H1 (cell line): Measurements from ENCODE around the gene CEACAM8. TPM values are rescaled to one million over a fixed set of nuclear protein-coding genes. Genes with fewer than 3 reads are reported as not detected.

Source experiments
- CTCF ChIA-PET: fragments of 300-600 bp; sonication (Branson Sonifier 250); formaldehyde crosslinking; loops from one replicate; lab custom pipeline; 2021; ENCODE audit not compliant: partially characterized antibody; lab: Charles Lee
- POLR2A ChIA-PET: fragments of 300-600 bp; sonication (Branson Sonifier 250); formaldehyde crosslinking; loops from one replicate; lab custom pipeline; 2021; ENCODE audit warnings: inconsistent platforms; ENCODE audit not compliant: partially characterized antibody; lab: Charles Lee
- DNase-seq, 2 experiments: peaks; one replicate each; pipeline versions ENCODE4 v3.0.0 to v3.0.0-alpha.2; 2010 to 2022; ENCODE audit warnings: low spot score in 2 of 2, low read depth in 1 of 2, mixed read lengths in 1 of 2
- FAIRE-seq: peaks from 2 replicates; lab custom pipeline; 2011; peaks lifted over from hg19 to GRCh38; lab: Jason Lieb, UNC
- H2AFZ ChIP-seq: 2 replicates; pipeline ENCODE4 v1.8.1; 2012; ENCODE audit warnings: low read length, inconsistent platforms
- H2AK5ac ChIP-seq: 2 replicates; pipeline ENCODE4 v1.6.1; 2013; ENCODE audit warnings: low read depth, low read length
- H2BK120ac ChIP-seq: replicated peaks from 2 replicates; pipeline ENCODE3; 2013; ENCODE audit warnings: low read depth, low read length, inconsistent platforms
- H2BK12ac ChIP-seq: 2 replicates; pipeline ENCODE4 v1.6.1; 2013; ENCODE audit warnings: low read depth, low read length
- H2BK15ac ChIP-seq: 2 replicates; pipeline ENCODE4 v1.6.1; 2013; ENCODE audit warnings: low read length
- H2BK20ac ChIP-seq: 2 replicates; pipeline ENCODE4 v1.6.1; 2013; ENCODE audit warnings: low read length
- H2BK5ac ChIP-seq: 2 replicates; pipeline ENCODE4 v1.6.1; 2013; ENCODE audit warnings: low read depth, low read length
- H3K14ac ChIP-seq: 2 replicates; pipeline ENCODE4 v1.6.1; 2013; ENCODE audit warnings: inconsistent platforms; ENCODE audit not compliant: insufficient read length
- H3K18ac ChIP-seq: 2 replicates; pipeline ENCODE4 v1.6.1; 2013; ENCODE audit warnings: low read length; ENCODE audit errors: extremely low read depth
- H3K23ac ChIP-seq: 2 replicates; pipeline ENCODE4 v1.6.1; 2013; ENCODE audit warnings: inconsistent platforms; ENCODE audit not compliant: insufficient read length
- H3K23me2 ChIP-seq: 2 replicates; pipeline ENCODE4 v1.6.1; 2013; ENCODE audit warnings: low read depth, low read length
- H3K27ac ChIP-seq: 2 replicates; pipeline ENCODE4 v1.6.1; 2011; ENCODE audit warnings: low read depth, low read length, inconsistent platforms
- H3K27me3 ChIP-seq, 4 experiments: replicated peaks in 1 of 4; 1 replicate in 1 of 4; 2 replicates in 3 of 4; pipeline versions ENCODE4 v1.6.1 to v1.8.1; 2011 to 2013; ENCODE audit warnings: low read length in 3 of 4, mild to moderate bottlenecking in 3 of 4, inconsistent platforms in 2 of 4, mixed read lengths in 2 of 4, moderate library complexity in 1 of 4; ENCODE audit not compliant: control insufficient read depth in 3 of 4, insufficient read depth in 3 of 4; ENCODE audit errors: extremely low read depth in 1 of 4
- H3K36me3 ChIP-seq, 4 experiments: 2 replicates each; pipeline versions ENCODE4 v1.6.1 to v1.8.1; 2011 to 2013; ENCODE audit warnings: mild to moderate bottlenecking in 4 of 4, low read length in 3 of 4, moderate library complexity in 2 of 4, control low read depth in 1 of 4, inconsistent platforms in 1 of 4; ENCODE audit not compliant: insufficient read depth in 4 of 4, control insufficient read depth in 2 of 4
- H3K4ac ChIP-seq: replicated peaks from 2 replicates; pipeline ENCODE3; 2013; ENCODE audit warnings: low read length, low read depth, mixed read lengths, inconsistent platforms; ENCODE audit not compliant: insufficient read length
- H3K4me1 ChIP-seq, 4 experiments: replicated peaks in 1 of 4; 1 replicate in 1 of 4; 2 replicates in 3 of 4; pipeline versions ENCODE4 v1.6.1 to v1.8.1; 2011 to 2013; ENCODE audit warnings: low read length in 3 of 4, inconsistent platforms in 2 of 4, mixed read lengths in 1 of 4; ENCODE audit not compliant: insufficient read depth in 4 of 4, control insufficient read depth in 3 of 4
- H3K4me2 ChIP-seq, 2 experiments: 2 replicates each; pipeline versions ENCODE4 v1.6.1 to v1.8.1; 2011 to 2013; ENCODE audit warnings: low read depth in 2 of 2, low read length in 2 of 2, control low read depth in 1 of 2, inconsistent platforms in 1 of 2, mild to moderate bottlenecking in 1 of 2; ENCODE audit not compliant: insufficient read depth in 1 of 2
- H3K4me3 ChIP-seq, 4 experiments: fragments of 200-600, 300-600 bp in 1 of 4; sonication (generic), shearing (Covaris generic), sonication (Bioruptor Twin) in 1 of 4; 2 replicates each; pipeline versions ENCODE4 v1.5.1 to v1.8.1; 2011 to 2016; ENCODE audit warnings: low read length in 4 of 4, low read depth in 3 of 4, control low read depth in 2 of 4, inconsistent platforms in 2 of 4, mild to moderate bottlenecking in 2 of 4, mixed read lengths in 1 of 4, moderate library complexity in 1 of 4; ENCODE audit not compliant: insufficient read depth in 2 of 4; ENCODE audit errors: extremely low read depth in 1 of 4
- H3K56ac ChIP-seq: replicated peaks from 2 replicates; pipeline ENCODE3; 2013; ENCODE audit warnings: low read depth, mild to moderate bottlenecking, mixed read lengths, low read length, inconsistent platforms; ENCODE audit not compliant: insufficient read length
- H3K79me1 ChIP-seq: 2 replicates; pipeline ENCODE4 v1.6.1; 2013; ENCODE audit warnings: low read depth, low read length, control low read depth
- H3K79me2 ChIP-seq, 2 experiments: 2 replicates each; pipeline versions ENCODE4 v1.6.1 to v1.8.1; 2012 to 2013; ENCODE audit warnings: low read length in 2 of 2, mild to moderate bottlenecking in 2 of 2, inconsistent platforms in 1 of 2; ENCODE audit not compliant: insufficient read depth in 2 of 2, control insufficient read depth in 1 of 2
- H3K9ac ChIP-seq, 4 experiments: replicated peaks in 1 of 4; 1 replicate in 1 of 4; 2 replicates in 3 of 4; pipeline versions ENCODE4 v1.6.1 to v1.8.1; 2011 to 2013; ENCODE audit warnings: low read depth in 3 of 4, low read length in 3 of 4, control low read depth in 2 of 4, mild to moderate bottlenecking in 2 of 4, moderate library complexity in 2 of 4, inconsistent platforms in 1 of 4; ENCODE audit errors: extremely low read depth in 1 of 4
- H3K9me3 ChIP-seq, 2 experiments: 2 replicates each; pipeline versions ENCODE4 v1.6.1 to v1.8.1; 2012 to 2013; ENCODE audit warnings: mild to moderate bottlenecking in 2 of 2, moderate library complexity in 2 of 2, control low read depth in 1 of 2, inconsistent platforms in 1 of 2, low read depth in 1 of 2, low read length in 1 of 2, mixed read lengths in 1 of 2; ENCODE audit not compliant: insufficient read depth in 2 of 2
- H4K20me1 ChIP-seq, 2 experiments: replicated peaks in 1 of 2; 2 replicates each; pipeline versions ENCODE3 to v1.8.1; 2011 to 2013; ENCODE audit warnings: inconsistent platforms in 2 of 2, low read length in 2 of 2, mild to moderate bottlenecking in 1 of 2; ENCODE audit not compliant: insufficient read depth in 2 of 2, control insufficient read depth in 1 of 2
- H4K5ac ChIP-seq: 2 replicates; pipeline ENCODE4 v1.6.1; 2013; ENCODE audit warnings: low read length, low read depth, mixed read lengths, inconsistent platforms; ENCODE audit not compliant: insufficient read length
- H4K8ac ChIP-seq: 2 replicates; pipeline ENCODE4 v1.8.0; 2013; ENCODE audit warnings: mild to moderate bottlenecking, moderate library complexity, low read length, inconsistent platforms; ENCODE audit not compliant: insufficient read depth; ENCODE audit errors: extremely low read depth
- H4K91ac ChIP-seq: replicated peaks from 2 replicates; pipeline ENCODE3; 2013; ENCODE audit warnings: low read length, mixed read lengths, inconsistent platforms; ENCODE audit not compliant: insufficient read length
- JUND ChIP-seq: IDR thresholded peaks from 2 replicates; pipeline ENCODE4 v1.6.1; 2011; ENCODE audit warnings: mild to moderate bottlenecking, improper control_type of control experiment, low read length
- WGBS, 2 experiments: shearing (Covaris generic) in 1 of 2; methylation state at CpG; one replicate each; pipeline versions ENCODE4 v1.1.6 to v1.1.7; 2013 to 2015; ENCODE audit warnings: low lambda C conversion rate in 2 of 2, mixed read lengths in 2 of 2, inconsistent platforms in 1 of 2, low coverage in 1 of 2, missing lambda C conversion rate in 1 of 2; ENCODE audit not compliant: insufficient replicate concordance in 2 of 2, insufficient coverage in 1 of 2, insufficient read length in 1 of 2; ENCODE audit errors: extremely low coverage in 1 of 2, missing lambda C conversion rate in 1 of 2; 5-methylcytosine and 5-hydroxymethylcytosine counted together
- polyA plus RNA-seq, 7 experiments: library from polyadenylated mRNA; depleted of rRNA in 3 of 7; stranded (reverse) in 5 of 7; unstranded in 2 of 7; fragments of >200 nt in 5 of 7; fragments of 200-250 nt in 2 of 7; gene quantifications; 1 replicate in 5 of 7; 2 replicates in 1 of 7; 4 replicates in 1 of 7; pipeline versions ENCODE4 v1.2.1 to v1.2.3, GENCODE V29; 2011 to 2013; ENCODE audit warnings: missing spikeins in 2 of 7, mixed read lengths in 2 of 7
- total RNA-seq: library from RNA; stranded (reverse); fragmentation: NEBNext Ultra II Directional; extraction: Animal tissue kit (Norgen Biotek cat#: 25700); gene quantifications from 2 replicates; pipeline ENCODE4 v1.2.1, GENCODE V29; 2021

The CEACAM8 gene
- total and polyA plus RNA-seq, 2 of the 8 experiments (the other 6 are each of a cell fraction or from before 2014, with no cell fraction given), result not detected

DNA sequence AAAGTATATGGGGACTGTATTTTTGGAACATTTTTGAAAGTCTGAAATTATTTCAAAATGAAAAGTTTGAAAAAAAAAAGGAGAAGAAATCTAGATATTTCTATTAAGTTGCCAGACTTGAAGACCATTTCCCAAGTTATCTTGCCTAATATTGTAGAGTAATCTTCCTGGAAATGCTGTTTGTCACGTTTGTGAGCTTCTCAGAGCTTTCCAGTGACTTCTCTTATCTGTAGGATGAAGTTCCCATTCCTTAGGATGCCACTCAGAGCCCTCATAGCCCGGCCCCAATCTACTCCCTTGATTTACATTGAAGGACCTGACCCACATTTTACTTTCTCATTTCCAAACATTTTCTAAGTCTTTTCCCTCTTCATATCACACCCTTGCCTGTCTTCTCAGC lies 23.6 kb downstream of the CEACAM8 start:
- Histone ChIP-seq H3K79me1 (no peaks in the 10 kb centered on the region), H2BK5ac (no peak overlapping the region), H3K4me1 (no peaks in the 10 kb centered on the region; a peak in 1 of 7 replicates), H4K5ac (no peak overlapping the region), H3K79me2 (no peaks in the 10 kb centered on the region), H3K4ac (no peak overlapping the region), H3K27ac (no peak overlapping the region), H3K4me3 (no peak overlapping the region), H3K9me3 (no peaks in the 10 kb centered on the region; a peak in 1 of 4 replicates), H2AK5ac (no peak overlapping the region), H3K18ac (no peak overlapping the region), H3K27me3 (no peaks in the 10 kb centered on the region), H2AFZ (no peak overlapping the region), H4K8ac (no peak overlapping the region), H3K9ac (no peak overlapping the region), H4K91ac (no peak overlapping the region), H3K23me2 (no peaks in the 10 kb centered on the region), H3K56ac (no peak overlapping the region), H3K4me2 (no peak overlapping the region), H2BK15ac (no peak overlapping the region), H2BK120ac (no peak overlapping the region), H3K14ac (no peak overlapping the region), H2BK12ac (no peak overlapping the region), H2BK20ac (no peak overlapping the region), H3K36me3 (no peaks in the 10 kb centered on the region), H3K23ac (no peak overlapping the region), H4K20me1 (no peaks in the 10 kb centered on the region)
- WGBS, 2 experiments, result 44% methylated on average over 2 of the region's 2 CpGs; no CpG with 5 or more reads in 1 of the 2 experiments
- DNase-seq (no peak), FAIRE-seq (no peak)
- ChIA-PET POLR2A (no interaction called here), CTCF (interaction anchor here (6.0 kb wide), 1 partner anchor 25 kb away, joined by 19 read pairs; no protein-coding TSS in a partner anchor)
- no peak for TF ChIP-seq JUND
